T-helper 22 cell (primary cell): ENCODE results near the gene NKX6-2.
"Not testable (repeated sequence)": the region's sequence is repeated elsewhere in the genome, so short reads cannot be mapped to it uniquely, and the experiment has no call there.

ENCODE experiments used
- DNase-seq: peaks from one replicate; pipeline ENCODE4 v3.0.0-alpha.2; 2020; ENCODE audit warnings: low read depth

NKX6-2 gene

GRCh38 chr10:132785723-132786475 is at the start of gene NKX6-2:
Gene NKX6-2, minus strand, starts transcription at chr10:132786147. Its CDS starts 199 bp downstream, at chr10:132785948.
- no peak for DNase-seq

GRCh38 chr10:132834891-132835847 is 49.2 kb upstream of the NKX6-2 start:
- DNase-seq: no peak

- DNase-seq: no peak
These were observed 48.4 kb upstream of the NKX6-2 start for GRCh38 chr10:132834311-132834761.

- DNase-seq: no peak
These were observed 47.6 kb upstream of the NKX6-2 start for GRCh38 chr10:132833421-132834111.

GRCh38 chr10:132832186-132832969 is 46.4 kb upstream of the NKX6-2 start:
- DNase-seq: no peak

GRCh38 chr10:132829403-132829802 is 43.5 kb upstream of the NKX6-2 start:
- no peak for DNase-seq

GRCh38 chr10:132828681-132829080 is 42.7 kb upstream of the NKX6-2 start:
- no peak for DNase-seq

- no peak for DNase-seq
These were observed 42.1 kb upstream of the NKX6-2 start for GRCh38 chr10:132827861-132828539.

- no peak for DNase-seq
These were observed 41.5 kb upstream of the NKX6-2 start for GRCh38 chr10:132827423-132827789.

- DNase-seq: no peak
These were observed 40.8 kb upstream of the NKX6-2 start for GRCh38 chr10:132826524-132827422.

- DNase-seq: not testable (repeated sequence)
These were observed 40.0 kb upstream of the NKX6-2 start for GRCh38 chr10:132825783-132826523.

- no peak for DNase-seq
These were observed 34.1 kb upstream of the NKX6-2 start for GRCh38 chr10:132820056-132820455.

- no peak for DNase-seq
These were observed 31.8 kb upstream of the NKX6-2 start for GRCh38 chr10:132817701-132818211.

- no peak for DNase-seq
These were observed 30.8 kb upstream of the NKX6-2 start for GRCh38 chr10:132816718-132817117.

- DNase-seq: no peak
These were observed 29.4 kb upstream of the NKX6-2 start for GRCh38 chr10:132815168-132815857.

- no peak for DNase-seq
These were observed 28.5 kb upstream of the NKX6-2 start for GRCh38 chr10:132814469-132814856.

GRCh38 chr10:132813560-132814468 is 27.9 kb upstream of the NKX6-2 start:
- no peak for DNase-seq
